GM18520 (cell line): Measurements from ENCODE around the gene SHCBP1L.
"Not testable (repeated sequence)": the region's sequence is repeated elsewhere in the genome, so short reads cannot be mapped to it uniquely, and the experiment has no call there.

Source experiments
- ATAC-seq: cut with Tn5 transposase; IDR thresholded peaks from one replicate; pipeline ENCODE4 v1.9.1; 2021; ENCODE audit not compliant: unreplicated experiment

The SHCBP1L gene

GRCh38 chr1:182965861-182966260, 12.9 kb upstream of the SHCBP1L start:
- ATAC-seq: no peak

GRCh38 chr1:182965096-182965495, 12.1 kb upstream of the SHCBP1L start:
- no peak for ATAC-seq

GRCh38 chr1:182962554-182963115, 9.7 kb upstream of the SHCBP1L start:
- ATAC-seq: peak; percentile 76

- ATAC-seq: no peak
These were observed 7.1 kb upstream of the SHCBP1L start for GRCh38 chr1:182960046-182960445.

- ATAC-seq: no peak
These were observed 5.0 kb upstream of the SHCBP1L start for GRCh38 chr1:182957902-182958395.

GRCh38 chr1:182956708-182957365, 3.9 kb upstream of the SHCBP1L start:
- no peak for ATAC-seq

GRCh38 chr1:182955596-182956588, 2.9 kb upstream of the SHCBP1L start:
- ATAC-seq: no peak

GRCh38 chr1:182953826-182954225, 860 bp upstream of the SHCBP1L start:
- ATAC-seq: no peak

- ATAC-seq: not testable (repeated sequence)
These were observed 9.6 kb downstream of the SHCBP1L start for GRCh38 chr1:182943336-182943735.

- ATAC-seq: not testable (repeated sequence)
These were observed 10.8 kb downstream of the SHCBP1L start for GRCh38 chr1:182942145-182942544.

- no peak for ATAC-seq
These were observed 13.6 kb downstream of the SHCBP1L start for GRCh38 chr1:182939413-182939812.

- ATAC-seq: no peak
These were observed 17.2 kb downstream of the SHCBP1L start for GRCh38 chr1:182935716-182936115.

GRCh38 chr1:182930985-182931384, 22.0 kb downstream of the SHCBP1L start:
- ATAC-seq: no peak

- ATAC-seq: no peak
These were observed 25.1 kb downstream of the SHCBP1L start for GRCh38 chr1:182927693-182928433.

GRCh38 chr1:182925661-182926060, 27.3 kb downstream of the SHCBP1L start:
- ATAC-seq: no peak

- no peak for ATAC-seq
These were observed 35.6 kb downstream of the SHCBP1L start for GRCh38 chr1:182917378-182917777.

- ATAC-seq: no peak
These were observed 39.6 kb downstream of the SHCBP1L start for GRCh38 chr1:182913401-182913800.

GRCh38 chr1:182910143-182910542, 42.8 kb downstream of the SHCBP1L start:
- ATAC-seq: no peak

- no peak for ATAC-seq
These were observed 43.4 kb downstream of the SHCBP1L start for GRCh38 chr1:182909578-182909977.

- no peak for ATAC-seq
These were observed 47.6 kb downstream of the SHCBP1L start for GRCh38 chr1:182905321-182905720.

- not testable (repeated sequence) for ATAC-seq
These were observed 51.0 kb downstream of the SHCBP1L start for GRCh38 chr1:182901946-182902345.
